HL-60 (cell line): ENCODE measurements around the gene RTN4R.

Source experiments
- CTCF ChIP-seq: IDR thresholded peaks from one replicate; pipeline ENCODE4 v1.5.1; 2011; ENCODE audit warnings: low read length, control low read depth, inconsistent platforms; ENCODE audit not compliant: insufficient read depth
- POLR2AphosphoS5 ChIP-seq: IDR thresholded peaks from 2 replicates; pipeline ENCODE4 v1.6.1; 2012; ENCODE audit warnings: low read depth
- REST ChIP-seq: IDR thresholded peaks from 2 replicates; pipeline ENCODE4 v1.6.1; 2012; ENCODE audit warnings: low read depth; ENCODE audit not compliant: insufficient replicate concordance

GRCh38 chr22:20271114-20271994 lies 3.2 kb upstream of the RTN4R start:
- TF ChIP-seq CTCF (no peak), POLR2AphosphoS5 (no peak), REST (no peak)
